NCI-H82 treated with DMSO at 0.1 percent for 48 hours (cell line): ENCODE results near the gene TNFSF10.

Source experiments
- DNase-seq: peaks from one replicate; lab custom pipeline; 2025; ENCODE audit not compliant: unreplicated experiment; lab: John Stamatoyannopoulos, UW

The TNFSF10 gene

DNA sequence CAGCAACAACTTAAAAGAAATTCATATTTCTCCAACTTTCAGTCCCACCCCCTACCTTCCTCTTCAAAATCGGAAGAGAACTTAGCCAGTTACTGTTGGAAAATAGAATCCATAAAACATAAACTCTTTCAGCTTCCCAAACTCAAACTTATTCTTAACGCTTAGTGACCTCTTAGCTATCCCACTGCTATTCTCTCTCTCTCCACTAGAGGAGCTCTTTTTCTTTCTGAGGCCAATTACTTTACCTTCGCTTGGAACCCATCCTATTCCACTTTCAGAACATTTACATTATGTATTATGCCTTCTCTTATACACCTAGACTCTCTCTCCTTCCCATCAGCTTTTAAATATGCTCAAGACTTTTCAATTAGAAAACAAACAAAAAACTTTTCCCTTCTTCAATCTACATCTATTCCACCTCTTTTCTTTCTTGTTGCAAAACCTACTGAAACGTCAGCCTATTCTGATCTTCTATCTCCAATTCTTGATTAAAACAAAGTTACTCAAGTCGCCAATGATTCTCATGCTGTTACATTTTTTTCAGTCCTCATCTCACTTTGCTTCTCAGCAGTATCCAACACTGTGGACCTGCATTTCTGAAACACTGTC lies 61.6 kb downstream of the TNFSF10 start:
- peak; percentile 60 for DNase-seq

DNA sequence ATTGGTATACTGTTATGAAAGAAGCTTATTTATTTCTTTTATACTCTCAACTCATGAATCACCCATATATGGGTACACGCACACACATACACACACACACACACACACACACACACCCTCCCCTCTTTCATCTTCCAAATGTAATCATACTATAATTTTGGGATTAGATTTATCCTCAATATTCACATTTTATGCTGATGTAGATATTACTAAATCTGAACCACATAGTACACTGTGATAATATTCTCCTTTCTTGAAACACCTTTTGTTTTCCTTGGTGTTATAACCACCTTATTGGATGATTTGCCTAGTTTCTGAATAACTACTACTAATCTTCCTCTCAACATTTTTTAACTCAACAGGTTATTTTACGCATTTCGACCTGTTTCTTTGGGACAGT lies 66.8 kb downstream of the TNFSF10 start:
- no peak for DNase-seq
